Muscle of arm (tissue), 12 donors: ENCODE results near the gene FADS1. TPM values are rescaled to one million over a fixed set of nuclear protein-coding genes. Genes with fewer than 3 reads are reported as not detected.
A peak's percentile ranks its signal among the peaks of the same experiment; 100 is the strongest.

Experiments
- DNase-seq: peaks from one replicate; pipeline ENCODE4 v3.0.0-alpha.2; 2013
- polyA plus RNA-seq, 12 donors: library from polyadenylated mRNA; unstranded; fragments of 120-200 nt; gene quantifications; one replicate each; pipeline ENCODE4 v1.2.1, GENCODE V29; 2013; ENCODE audit not compliant: insufficient read length in 12 of 12

The FADS1 gene
- polyA plus RNA-seq, 12 donors: 15.7 to 36.5 (median 23.2) TPM; not detected in 1

DNA sequence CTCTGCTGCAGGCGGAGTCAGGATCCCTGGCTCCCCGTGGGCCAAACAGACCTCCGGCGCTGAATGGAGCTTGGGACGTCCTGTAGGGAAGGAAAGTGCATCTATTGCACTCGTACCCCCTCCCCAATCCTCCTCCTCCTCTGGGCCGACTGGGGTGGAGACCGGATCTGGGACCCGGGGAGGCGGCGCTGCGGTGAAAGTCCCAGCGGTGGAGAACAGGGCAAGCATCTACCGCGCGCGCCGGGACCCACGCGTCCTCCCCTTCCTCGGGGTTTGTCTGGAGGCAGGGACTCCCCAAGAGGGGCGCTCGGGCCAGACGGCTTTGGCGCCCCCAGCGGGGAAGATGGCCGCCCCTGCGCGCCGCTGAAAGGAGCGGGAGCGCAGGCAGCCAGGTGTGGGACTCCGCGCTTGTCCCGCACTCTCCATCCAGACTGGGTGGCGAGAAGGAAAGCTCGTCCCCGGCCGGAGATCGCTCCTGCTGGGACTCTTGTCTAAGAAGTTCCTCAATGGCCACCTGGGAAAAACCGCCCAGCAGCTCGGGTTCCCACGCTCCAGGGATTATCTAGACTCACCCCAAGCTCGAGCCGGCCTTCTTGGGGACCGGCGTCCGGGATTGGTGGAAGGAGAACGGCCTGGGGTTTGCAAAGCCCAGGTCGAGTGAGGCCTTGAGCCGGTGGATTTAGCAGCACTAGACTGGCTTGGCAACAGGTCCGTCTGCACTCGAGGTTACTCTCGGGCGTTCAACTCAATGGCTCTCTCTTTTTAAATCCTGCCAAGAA, 12.0 kb upstream of the FADS1 start:
- peak; percentile 43 for DNase-seq

DNA sequence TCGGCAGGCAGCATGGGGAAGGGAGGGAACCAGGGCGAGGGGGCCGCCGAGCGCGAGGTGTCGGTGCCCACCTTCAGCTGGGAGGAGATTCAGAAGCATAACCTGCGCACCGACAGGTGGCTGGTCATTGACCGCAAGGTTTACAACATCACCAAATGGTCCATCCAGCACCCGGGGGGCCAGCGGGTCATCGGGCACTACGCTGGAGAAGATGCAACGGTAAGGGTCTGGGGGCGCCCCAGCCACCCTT, 11.5 kb upstream of the FADS1 start:
- DNase-seq: no peak

DNA sequence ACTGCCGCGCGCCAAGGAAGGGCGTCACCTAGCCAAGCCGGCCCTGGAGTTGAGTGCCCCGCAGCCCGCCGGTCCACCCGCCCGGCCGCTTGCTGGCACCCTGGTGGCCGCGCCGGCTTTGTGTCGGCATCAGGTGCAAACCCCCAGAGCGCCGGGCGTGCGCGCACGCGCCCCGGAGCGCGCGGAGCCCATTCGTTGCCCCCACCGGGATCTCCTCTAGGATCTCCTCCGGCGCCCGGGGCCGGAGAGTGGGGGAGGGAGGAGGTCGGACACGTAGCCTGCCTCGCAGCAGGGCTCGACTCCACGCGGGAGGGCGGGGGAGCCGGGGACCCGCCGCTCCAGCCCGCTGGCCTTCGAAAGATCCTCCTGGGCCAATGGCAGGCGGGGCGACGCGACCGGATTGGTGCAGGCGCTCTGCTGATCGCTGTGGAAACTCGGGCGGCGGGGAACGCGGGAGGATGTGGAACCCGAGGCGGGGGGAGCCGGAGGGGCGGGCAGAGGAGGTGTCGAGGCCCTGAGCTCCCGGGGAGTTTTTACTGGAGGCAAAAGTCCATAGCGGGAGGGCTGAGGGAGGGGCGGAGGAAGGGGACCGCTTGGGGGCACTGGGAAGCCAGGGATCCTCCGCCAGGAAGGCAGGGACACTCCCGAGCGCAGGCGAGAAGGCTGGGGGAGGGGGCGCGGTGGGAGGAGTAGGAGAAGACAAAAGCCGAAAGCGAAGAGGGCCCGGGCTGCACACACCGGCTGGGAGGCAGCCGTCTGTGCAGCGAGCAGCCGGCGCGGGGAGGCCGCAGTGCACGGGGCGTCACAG, 11.0 kb upstream of the FADS1 start, which contains the start of gene FADS2:
FADS2 (plus strand) TSS at position 730 of the 808 bp plus-strand sequence. CDS start 91 bp downstream, outside the sequence.
- DNase-seq: peak; percentile 98

- DNase-seq: peak; percentile 66
Measured at GRCh38 chr11:61826930-61827570, 10.2 kb upstream of the FADS1 start.

- no peak for DNase-seq
Measured at GRCh38 chr11:61820174-61820573, 3.4 kb upstream of the FADS1 start.

GRCh38 chr11:61817471-61818202, 834 bp upstream of the FADS1 start:
- no peak for DNase-seq

DNA sequence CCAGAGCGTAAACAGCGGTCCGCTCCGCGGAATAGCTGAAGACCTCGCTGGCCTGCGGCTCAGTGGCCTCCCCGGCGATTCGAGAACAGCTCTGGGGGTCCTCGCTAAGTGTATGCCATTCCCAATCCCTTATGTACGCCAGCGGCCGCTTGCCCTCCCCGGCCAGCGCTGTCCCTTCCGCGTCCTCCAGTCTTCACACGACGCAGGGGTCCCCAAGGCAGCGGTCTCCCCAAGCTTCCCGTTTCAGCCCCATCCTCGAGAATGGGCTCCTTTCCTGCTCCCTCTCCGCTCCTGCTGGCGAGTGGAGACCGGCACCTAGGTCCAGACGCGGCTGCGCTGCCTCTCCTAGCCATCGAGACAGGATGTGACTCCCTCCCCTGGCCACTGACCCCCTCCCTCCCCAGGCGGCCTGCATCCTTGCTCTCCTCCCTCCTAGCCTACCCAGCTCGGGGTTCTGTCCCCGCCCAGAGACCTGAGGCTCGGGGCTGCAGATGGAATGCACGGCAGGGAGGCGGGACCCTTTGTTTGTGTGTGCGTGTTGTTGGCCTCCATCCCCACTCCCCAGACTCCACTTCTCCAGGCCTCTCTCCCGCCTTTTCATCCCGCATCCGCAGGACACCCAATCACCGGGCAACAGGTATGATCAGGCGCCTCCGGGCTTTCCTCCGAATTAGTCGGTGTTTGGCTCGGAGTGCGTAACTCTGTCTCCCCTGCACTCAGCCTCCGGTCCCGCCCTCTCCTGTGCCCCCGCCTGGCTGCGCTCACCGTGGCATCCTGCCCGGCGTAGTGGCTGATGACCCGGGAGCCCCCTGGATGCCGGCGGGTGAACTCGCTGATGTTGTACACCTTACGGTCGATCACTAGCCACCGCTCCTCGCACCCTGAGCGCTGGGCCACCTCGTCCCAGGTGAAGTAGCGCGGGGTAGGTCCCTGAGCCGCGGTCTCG, 740 bp downstream of the FADS1 start:
- DNase-seq: peak; percentile 54

GRCh38 chr11:61814958-61815789, 1.6 kb downstream of the FADS1 start:
- peak; percentile 95 for DNase-seq

DNA sequence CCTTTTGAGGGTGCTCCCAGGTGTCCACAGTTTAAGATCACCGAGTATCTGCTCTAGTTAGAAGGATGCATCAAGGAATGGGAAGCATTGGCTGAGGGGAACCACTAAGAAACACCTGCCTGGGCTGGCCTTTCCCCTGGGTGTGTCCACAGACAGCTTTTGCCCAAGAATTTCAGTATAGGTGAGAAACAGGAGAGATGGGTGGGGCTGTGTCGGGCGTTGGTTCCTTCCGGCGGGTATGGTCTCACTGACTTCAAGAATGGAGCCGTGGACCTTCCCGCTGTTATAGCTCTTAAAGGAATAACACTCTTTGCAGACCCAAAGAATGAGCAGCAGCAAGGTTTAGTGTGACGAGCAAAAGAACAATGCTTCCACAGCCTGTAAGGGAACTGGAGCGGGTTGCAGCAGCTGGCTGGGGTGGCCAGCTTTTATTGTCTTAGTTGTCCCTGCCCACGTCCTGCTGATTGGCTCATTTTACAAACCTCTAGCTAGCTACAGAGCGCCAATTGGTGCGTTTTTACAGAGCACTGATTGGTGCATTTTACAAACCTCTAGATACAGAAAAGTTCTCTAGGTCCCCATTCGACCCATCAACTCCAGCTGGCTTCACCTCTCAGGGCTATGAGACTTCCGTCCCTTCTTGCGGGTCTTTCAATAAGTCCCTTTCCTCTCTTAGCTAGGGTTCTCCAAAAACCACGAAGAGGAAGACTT, 2.4 kb downstream of the FADS1 start:
- no peak for DNase-seq

DNA sequence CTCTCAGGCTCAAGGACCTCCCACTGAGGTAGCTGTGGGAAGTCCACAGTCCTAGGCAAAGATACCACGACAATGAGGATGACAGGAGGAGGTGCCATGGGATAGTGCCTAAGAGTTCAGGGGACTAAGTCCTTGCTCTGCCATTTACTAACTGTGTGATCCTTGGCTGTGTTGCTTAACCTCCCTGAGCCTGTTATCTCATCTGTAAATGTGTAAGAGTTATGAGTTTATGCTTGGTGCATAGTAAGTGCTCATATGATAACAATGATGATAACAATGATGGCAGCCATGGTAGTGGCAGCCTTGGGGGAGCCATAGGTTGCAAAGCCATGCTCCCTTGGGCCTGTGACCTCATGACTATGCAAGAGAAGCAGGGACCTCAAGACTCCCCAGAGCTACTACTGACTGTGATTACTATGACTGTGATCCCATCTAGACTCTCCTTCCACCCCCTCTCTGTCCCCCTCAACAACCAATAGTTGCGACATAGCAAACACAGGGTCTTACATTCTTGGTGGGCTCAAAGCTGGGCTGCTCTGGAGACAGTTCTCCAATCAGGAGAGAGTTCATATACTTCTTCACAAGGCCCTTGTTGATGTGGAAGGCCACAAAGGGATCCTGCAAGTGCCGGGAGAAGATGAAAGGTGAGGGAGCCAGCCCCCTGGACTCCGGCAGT, 3.9 kb downstream of the FADS1 start:
- no peak for DNase-seq

GRCh38 chr11:61811831-61812230, 5.0 kb downstream of the FADS1 start:
- no peak for DNase-seq

DNA sequence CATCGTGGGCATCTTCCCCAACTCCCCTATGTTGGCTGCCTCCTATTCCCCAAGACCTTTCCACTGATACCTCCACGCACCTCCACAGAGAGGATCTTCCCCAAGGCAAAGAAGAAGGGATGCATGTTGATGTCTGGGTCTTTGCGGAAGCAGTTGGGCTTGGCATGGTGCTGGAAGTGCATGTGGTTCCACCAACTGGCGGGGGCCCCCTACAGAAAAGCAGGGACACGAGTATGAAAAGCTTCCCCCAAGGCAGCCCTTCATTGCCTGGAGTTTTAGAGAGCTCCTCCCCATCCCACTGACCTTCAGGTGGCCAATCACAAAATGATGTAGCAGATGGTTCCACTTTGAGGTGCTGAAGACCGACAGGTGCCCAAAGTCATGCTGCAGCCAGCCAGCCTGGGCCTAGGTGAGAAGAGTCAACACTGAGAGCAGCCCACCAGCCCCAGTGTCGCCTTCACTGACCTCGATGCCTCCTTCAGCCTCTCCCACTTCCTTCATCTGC, 6.1 kb downstream of the FADS1 start:
- DNase-seq: no peak

GRCh38 chr11:61806785-61807184, 10.0 kb downstream of the FADS1 start:
- DNase-seq: no peak

DNA sequence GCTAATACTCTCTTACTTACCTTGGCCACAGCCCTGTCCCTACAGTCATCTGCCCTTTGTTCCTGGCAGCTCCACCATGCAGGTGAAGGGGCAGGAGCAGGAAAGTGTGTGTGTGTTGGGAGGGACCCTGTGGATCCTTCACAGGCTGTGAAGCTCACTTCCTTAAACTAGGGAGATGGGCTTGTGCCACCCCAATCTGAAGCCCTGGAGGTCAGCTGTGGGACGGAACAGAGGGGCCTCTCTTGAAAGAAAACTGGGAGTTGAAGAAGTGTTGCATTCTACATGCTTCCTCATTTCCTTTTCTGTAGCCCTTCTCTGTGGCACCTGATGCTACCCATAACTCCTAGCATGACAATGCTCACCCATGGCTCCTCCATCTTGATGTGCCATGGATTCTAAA, 11.7 kb downstream of the FADS1 start:
- DNase-seq: no peak

DNA sequence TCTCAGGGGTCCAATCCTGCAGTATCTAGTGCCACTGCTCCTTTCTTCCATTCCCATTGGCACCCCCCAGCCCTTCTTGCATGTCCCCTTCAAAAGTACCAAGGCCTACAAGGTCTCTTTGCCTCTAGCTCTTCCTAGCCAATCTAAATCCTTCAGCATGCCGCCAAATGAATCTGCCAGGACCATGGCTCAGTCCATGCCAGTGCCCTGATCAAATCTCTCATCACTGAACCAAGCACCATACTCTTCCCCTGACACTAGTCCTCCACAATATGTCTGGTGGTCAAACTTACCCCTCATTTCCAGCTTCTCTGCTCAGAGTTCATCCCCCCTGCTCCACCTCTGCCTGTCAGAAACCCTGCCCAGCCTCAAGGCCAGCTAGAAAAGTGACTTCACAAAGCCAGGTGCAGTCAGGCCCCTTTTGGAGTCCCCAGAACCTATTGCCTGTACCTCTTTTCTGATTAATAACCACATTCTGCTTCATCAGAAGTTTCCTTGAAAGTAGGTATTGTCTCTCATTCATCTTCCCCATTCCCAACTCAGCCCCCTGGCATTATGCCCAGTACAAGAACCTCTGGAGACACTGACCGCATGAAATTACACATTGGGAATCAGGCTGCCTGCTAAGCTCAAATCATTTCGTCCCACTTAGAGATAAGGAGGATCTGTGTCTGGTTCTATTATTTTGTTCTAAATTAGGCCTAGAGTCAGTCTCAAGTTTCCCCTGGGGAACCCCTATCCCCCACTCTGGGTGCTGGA, 12.7 kb downstream of the FADS1 start:
- DNase-seq: no peak

- no peak for DNase-seq
Measured at GRCh38 chr11:61802605-61803004, 14.2 kb downstream of the FADS1 start.
